ENCODE measurements around the gene EYS. TPM values are rescaled to one million over a fixed set of nuclear protein-coding genes. Genes with fewer than 3 reads are reported as not detected.

The EYS gene
- total and polyA plus RNA-seq, 4 donors, result 0.08 to 0.63 (median 0.36) TPM

GRCh38 chr6:64774881-64775280 is 932.1 kb downstream of the EYS start:
- no peak for TF ChIP-seq TAF1 (conservative IDR thresholded peaks at IDR 0.05)
- no peak for TF ChIP-seq FOXA1 (IDR thresholded peaks at IDR 0.05)
- TF ChIP-seq MAX (IDR thresholded peaks at IDR 0.05), result no peak
- no peak for TF ChIP-seq GABPA (IDR thresholded peaks at IDR 0.05 in 1 of 2, conservative IDR thresholded peaks at IDR 0.05 in 1 of 2)
- no peak for TF ChIP-seq JUND (IDR thresholded peaks at IDR 0.05)
- TF ChIP-seq RXRA (IDR thresholded peaks at IDR 0.05), result no peak
- no peak for TF ChIP-seq SP1 (IDR thresholded peaks at IDR 0.05)
- no peak for TF ChIP-seq RAD21 (IDR thresholded peaks at IDR 0.05)
- TF ChIP-seq FOXA2 (IDR thresholded peaks at IDR 0.05), result no peak
- no peak for TF ChIP-seq REST (IDR thresholded peaks at IDR 0.05)
- no peak for TF ChIP-seq HNF4A (conservative IDR thresholded peaks at IDR 0.05)
- TF ChIP-seq EGR1 (IDR thresholded peaks at IDR 0.05; ENCODE audit: low read depth in 2 of 2), result no peak
- no peak for TF ChIP-seq YY1 (IDR thresholded peaks at IDR 0.05)
- TF ChIP-seq ZBTB33 (IDR thresholded peaks at IDR 0.05), result no peak
- 15% methylated on average over 4 of the region's 4 CpGs for WGBS
- no peaks in the 10 kb centered on the region for H3K36me3 ChIP-seq (ENCODE audit: control insufficient read depth in 4 of 4, insufficient read depth in 3 of 4, low read depth in 1 of 4, low read length in 3 of 4)
- no peak overlapping the region for H3K4me3 ChIP-seq (ENCODE audit: low read depth in 1 of 3, low read length in 3 of 3)
- DNase-seq (ENCODE audit: low spot score), result no peak
- H3K9me3 ChIP-seq (ENCODE audit: control insufficient read depth in 4 of 4, low read length in 3 of 4), result no peaks in the 10 kb centered on the region
- H3K27ac ChIP-seq (ENCODE audit: low read depth in 1 of 2, low read length in 2 of 2), result no peak overlapping the region
- no peaks in the 10 kb centered on the region for H3K4me1 ChIP-seq (ENCODE audit: control insufficient read depth in 4 of 4, insufficient read depth in 4 of 4, low read length in 3 of 4)
- H3K9ac ChIP-seq (ENCODE audit: low read depth in 1 of 2, low read length in 2 of 2), result no peak overlapping the region
- H3K27me3 ChIP-seq (ENCODE audit: control insufficient read depth in 4 of 4, insufficient read depth in 4 of 4, low read length in 3 of 4), result no peaks in the 10 kb centered on the region

- TF ChIP-seq CTCF (IDR thresholded peaks at IDR 0.05; ENCODE audit: low read depth, low read length, missing input control), result no peak
- no peak for TF ChIP-seq RXRA (IDR thresholded peaks at IDR 0.05)
These were observed 956.1 kb downstream of the EYS start for GRCh38 chr6:64750910-64751309.

More at GRCh38 chr6:64750910-64751309, 956.1 kb downstream of the EYS start:
- no peak overlapping the region for H3K4me3 ChIP-seq (ENCODE audit: low read depth in 1 of 3, low read length in 3 of 3)
- no peaks in the 10 kb centered on the region for H3K36me3 ChIP-seq (ENCODE audit: control insufficient read depth in 4 of 4, insufficient read depth in 3 of 4, low read depth in 1 of 4, low read length in 3 of 4)
- 59% methylated on average over 2 of the region's 2 CpGs for WGBS
- H3K4me1 ChIP-seq (ENCODE audit: control insufficient read depth in 4 of 4, insufficient read depth in 4 of 4, low read length in 3 of 4), result no peaks in the 10 kb centered on the region
- no peaks in the 10 kb centered on the region for H3K9me3 ChIP-seq (ENCODE audit: control insufficient read depth in 4 of 4, low read length in 3 of 4)
- no peaks in the 10 kb centered on the region for H3K27me3 ChIP-seq (ENCODE audit: control insufficient read depth in 4 of 4, insufficient read depth in 4 of 4, low read length in 3 of 4)
- no peak overlapping the region for H3K27ac ChIP-seq (ENCODE audit: low read depth in 1 of 2, low read length in 2 of 2)
- DNase-seq (ENCODE audit: low spot score), result no peak
- no peak overlapping the region for H3K9ac ChIP-seq (ENCODE audit: low read depth in 1 of 2, low read length in 2 of 2)
